ENCODE data around the gene PODXL2. TPM values are rescaled to one million over a fixed set of nuclear protein-coding genes. Genes with fewer than 3 reads are reported as not detected.

PODXL2 gene
- total and polyA plus RNA-seq, 12 donors: 11.9 to 52.4 (median 23.8) TPM

DNA sequence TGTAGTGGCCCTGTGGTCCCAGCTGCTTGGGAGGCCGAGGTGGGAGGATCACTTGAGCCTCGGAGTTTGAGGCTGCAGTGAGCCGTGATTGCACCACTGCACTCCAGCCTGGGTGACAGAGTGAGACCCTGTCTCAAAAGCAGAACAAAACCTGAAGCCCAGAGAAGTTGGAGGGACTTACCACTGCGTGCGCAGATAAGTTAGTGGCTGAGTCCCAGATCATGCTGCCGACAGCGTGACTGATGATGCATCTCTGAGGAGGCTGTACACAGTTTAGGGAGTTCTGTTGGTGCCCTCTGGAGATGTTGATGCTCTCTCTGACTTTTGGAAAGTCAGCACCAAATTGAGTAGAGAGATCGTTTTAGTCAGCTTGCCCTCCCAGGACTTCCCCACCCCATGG lies 27.9 kb downstream of the PODXL2 start:
- Histone ChIP-seq H3K36me3 (replicated peaks in 1 of 2) (no peaks in the 10 kb centered on the region), H3K4me1 (replicated peaks in 1 of 2) (peaks cover 0 to 22% of the 10 kb centered on the region in 2 donors), H3K27ac (no peak overlapping the region), H3K9me3 (replicated peaks in 1 of 3) (no peaks in the 10 kb centered on the region), H3K27me3 (no peaks in the 10 kb centered on the region), H3K4me3 (no peak overlapping the region)
- no peak for DNase-seq
- TF ChIP-seq, protein P1, sequence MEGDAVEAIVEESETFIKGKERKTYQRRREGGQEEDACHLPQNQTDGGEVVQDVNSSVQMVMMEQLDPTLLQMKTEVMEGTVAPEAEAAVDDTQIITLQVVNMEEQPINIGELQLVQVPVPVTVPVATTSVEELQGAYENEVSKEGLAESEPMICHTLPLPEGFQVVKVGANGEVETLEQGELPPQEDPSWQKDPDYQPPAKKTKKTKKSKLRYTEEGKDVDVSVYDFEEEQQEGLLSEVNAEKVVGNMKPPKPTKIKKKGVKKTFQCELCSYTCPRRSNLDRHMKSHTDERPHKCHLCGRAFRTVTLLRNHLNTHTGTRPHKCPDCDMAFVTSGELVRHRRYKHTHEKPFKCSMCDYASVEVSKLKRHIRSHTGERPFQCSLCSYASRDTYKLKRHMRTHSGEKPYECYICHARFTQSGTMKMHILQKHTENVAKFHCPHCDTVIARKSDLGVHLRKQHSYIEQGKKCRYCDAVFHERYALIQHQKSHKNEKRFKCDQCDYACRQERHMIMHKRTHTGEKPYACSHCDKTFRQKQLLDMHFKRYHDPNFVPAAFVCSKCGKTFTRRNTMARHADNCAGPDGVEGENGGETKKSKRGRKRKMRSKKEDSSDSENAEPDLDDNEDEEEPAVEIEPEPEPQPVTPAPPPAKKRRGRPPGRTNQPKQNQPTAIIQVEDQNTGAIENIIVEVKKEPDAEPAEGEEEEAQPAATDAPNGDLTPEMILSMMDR (IDR thresholded peaks at IDR 0.05): no peak
- no peak for TF ChIP-seq POLR2A (IDR thresholded peaks at IDR 0.05)
- intact Hi-C loops (cut with DNase I): loop anchor here in 1 of 2 donors (10.0 kb wide), 1 partner anchor 308 kb away; no protein-coding TSS in a partner anchor
- WGBS, 4 donors: 93 to 100% (median 95%) methylated on average over 5 to 8 of the region's 8 CpGs

GRCh38 chr3:127658234-127658633 lies 29.2 kb downstream of the PODXL2 start:
- intact Hi-C loops (cut with DNase I): loop anchor here in 1 of 2 donors (10.0 kb wide), 1 partner anchor 307 kb away; no protein-coding TSS in a partner anchor
- TF ChIP-seq, protein P1 (IDR thresholded peaks at IDR 0.05): no peak
- no peak for TF ChIP-seq POLR2A (IDR thresholded peaks at IDR 0.05)
- WGBS, 4 donors: 56 to 70% (median 61%) methylated on average over 1 of the region's 1 CpG

GRCh38 chr3:127660621-127661251 lies 31.8 kb downstream of the PODXL2 start:
- H3K4me1 ChIP-seq (replicated peaks in 1 of 2): peaks cover 0 to 9% of the 10 kb centered on the region in 2 donors
- no peaks in the 10 kb centered on the region for H3K9me3 ChIP-seq (replicated peaks in 1 of 3)
- H3K27ac ChIP-seq: no peak overlapping the region
- TF ChIP-seq, protein P1 (IDR thresholded peaks at IDR 0.05): no peak
- TF ChIP-seq POLR2A (IDR thresholded peaks at IDR 0.05): no peak
- 90 to 99% (median 94%) methylated on average over 3 to 10 of the region's 10 CpGs for WGBS, 4 donors
- intact Hi-C loops (cut with DNase I): no loop called here
- no peaks in the 10 kb centered on the region for H3K27me3 ChIP-seq
- no peak for DNase-seq
- H3K36me3 ChIP-seq (replicated peaks in 1 of 2): no peaks in the 10 kb centered on the region
- no peak overlapping the region for H3K4me3 ChIP-seq

More at GRCh38 chr3:127658234-127658633, 29.2 kb downstream of the PODXL2 start:
- Histone ChIP-seq H3K4me1 (replicated peaks in 1 of 2) (peaks cover 0 to 22% of the 10 kb centered on the region in 2 donors), H3K27me3 (no peaks in the 10 kb centered on the region), H3K9me3 (replicated peaks in 1 of 3) (no peaks in the 10 kb centered on the region), H3K27ac (no peak overlapping the region), H3K36me3 (replicated peaks in 1 of 2) (no peaks in the 10 kb centered on the region), H3K4me3 (no peak overlapping the region)
- no peak for DNase-seq

- WGBS, 4 donors: 92 to 98% (median 96%) methylated on average over 5 of the region's 5 CpGs
- no peaks in the 10 kb centered on the region for H3K36me3 ChIP-seq (replicated peaks in 1 of 2)
- TF ChIP-seq, protein P1 (IDR thresholded peaks at IDR 0.05): no peak
- no peak for TF ChIP-seq POLR2A (IDR thresholded peaks at IDR 0.05)
- no peak overlapping the region for H3K27ac ChIP-seq
- no peaks in the 10 kb centered on the region for H3K9me3 ChIP-seq (replicated peaks in 1 of 3)
- no peak overlapping the region for H3K4me3 ChIP-seq
- H3K27me3 ChIP-seq: no peaks in the 10 kb centered on the region
- intact Hi-C loops (cut with DNase I): no loop called here
- DNase-seq: no peak
- H3K4me1 ChIP-seq (replicated peaks in 1 of 2): peaks cover 0 to 5% of the 10 kb centered on the region in 2 donors
Measured at GRCh38 chr3:127661600-127661999, 32.6 kb downstream of the PODXL2 start.

Measured in adrenal gland (tissue), 12 donors.